ENCODE measurements around the gene PHF13.
A peak's percentile ranks its signal among the peaks of the same experiment; 100 is the strongest.

Gene PHF13

GRCh38 chr1:6613361-6614018 lies at the start of gene PHF13:
Gene PHF13, plus strand, starts transcription at chr1:6613731. Its CDS starts 336 bp downstream, at chr1:6614067.
- DNase-seq: peak; percentile 99

- no peak for DNase-seq
Measured at GRCh38 chr1:6569033-6569432, 44.5 kb upstream of the PHF13 start.

DNA sequence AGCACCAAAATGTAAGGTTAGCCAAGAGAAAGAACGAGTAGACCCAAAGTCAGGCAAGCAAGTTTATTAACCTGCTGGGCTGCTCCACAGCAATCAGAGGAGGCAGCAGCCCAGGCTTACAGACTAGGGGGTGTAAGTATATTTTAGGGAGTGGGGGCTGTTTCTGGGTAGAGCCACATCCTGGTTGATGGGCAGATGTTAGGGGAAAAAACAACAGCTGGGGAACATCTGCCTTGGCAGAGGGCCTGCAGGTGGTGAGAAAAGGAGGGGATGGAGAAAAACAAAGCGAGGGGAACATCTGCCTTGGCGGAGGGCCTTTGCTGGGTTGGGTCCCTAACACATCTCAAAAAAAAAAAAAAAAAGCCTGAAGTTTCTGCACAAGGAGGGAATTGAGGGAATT lies 43.4 kb upstream of the PHF13 start:
- DNase-seq: no peak

DNA sequence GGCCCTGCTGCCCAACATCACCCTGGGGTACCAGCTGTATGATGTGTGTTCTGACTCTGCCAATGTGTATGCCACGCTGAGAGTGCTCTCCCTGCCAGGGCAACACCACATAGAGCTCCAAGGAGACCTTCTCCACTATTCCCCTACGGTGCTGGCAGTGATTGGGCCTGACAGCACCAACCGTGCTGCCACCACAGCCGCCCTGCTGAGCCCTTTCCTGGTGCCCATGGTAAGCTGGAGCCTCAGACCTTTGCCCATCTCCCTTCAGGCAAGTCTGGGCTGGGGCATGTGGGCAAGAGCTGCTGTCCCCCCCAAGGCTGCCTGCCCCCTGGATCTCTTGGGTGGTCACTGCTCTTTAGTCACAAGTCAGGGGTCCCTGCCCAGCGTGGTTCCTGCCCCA lies 42.5 kb upstream of the PHF13 start:
- DNase-seq: no peak

DNA sequence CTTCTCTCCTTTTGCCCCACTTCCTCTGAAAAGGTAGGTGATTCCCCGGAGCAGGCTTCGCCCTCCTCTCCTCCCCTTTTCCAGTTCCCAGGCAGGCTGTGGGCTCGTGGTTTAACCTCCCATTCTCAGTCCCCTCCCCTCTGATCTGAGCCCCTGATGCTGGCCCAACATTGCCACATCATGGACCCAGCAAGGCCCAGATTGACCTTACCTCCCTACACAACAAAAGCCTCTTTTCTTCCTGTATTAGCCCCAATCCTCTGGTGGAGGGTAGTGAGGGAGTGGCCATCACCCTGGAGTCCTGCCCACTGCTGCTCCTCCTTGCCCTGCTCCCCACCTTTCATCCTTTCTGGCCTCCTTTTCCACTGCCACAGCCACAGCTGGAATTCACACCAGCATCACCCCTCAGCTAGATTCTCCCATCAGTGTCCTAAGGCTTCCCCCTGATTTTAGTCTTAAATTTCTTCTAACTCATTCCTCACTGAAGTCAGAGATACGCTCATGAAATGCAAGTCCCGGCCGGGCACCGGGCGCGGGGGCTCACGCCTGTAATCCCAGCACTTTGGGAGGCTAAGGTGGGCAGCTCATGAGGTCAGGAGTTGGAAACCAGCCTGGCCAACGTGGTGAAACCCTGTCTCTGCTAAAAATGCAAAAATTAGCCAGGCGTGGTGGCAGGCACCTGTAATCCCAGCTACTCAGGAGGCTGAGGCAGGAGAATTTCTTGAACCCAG lies 40.7 kb upstream of the PHF13 start:
- no peak for DNase-seq

GRCh38 chr1:6574025-6574620 lies 39.4 kb upstream of the PHF13 start:
- no peak for DNase-seq

DNA sequence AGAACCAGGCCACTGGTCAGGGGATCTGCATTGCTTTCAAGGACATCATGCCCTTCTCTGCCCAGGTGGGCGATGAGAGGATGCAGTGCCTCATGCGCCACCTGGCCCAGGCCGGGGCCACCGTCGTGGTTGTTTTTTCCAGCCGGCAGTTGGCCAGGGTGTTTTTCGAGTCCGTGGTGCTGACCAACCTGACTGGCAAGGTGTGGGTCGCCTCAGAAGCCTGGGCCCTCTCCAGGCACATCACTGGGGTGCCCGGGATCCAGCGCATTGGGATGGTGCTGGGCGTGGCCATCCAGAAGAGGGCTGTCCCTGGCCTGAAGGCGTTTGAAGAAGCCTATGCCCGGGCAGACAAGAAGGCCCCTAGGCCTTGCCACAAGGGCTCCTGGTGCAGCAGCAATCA lies 38.7 kb upstream of the PHF13 start:
- no peak for DNase-seq

- no peak for DNase-seq
Measured at GRCh38 chr1:6577831-6578525, 35.6 kb upstream of the PHF13 start.

DNA sequence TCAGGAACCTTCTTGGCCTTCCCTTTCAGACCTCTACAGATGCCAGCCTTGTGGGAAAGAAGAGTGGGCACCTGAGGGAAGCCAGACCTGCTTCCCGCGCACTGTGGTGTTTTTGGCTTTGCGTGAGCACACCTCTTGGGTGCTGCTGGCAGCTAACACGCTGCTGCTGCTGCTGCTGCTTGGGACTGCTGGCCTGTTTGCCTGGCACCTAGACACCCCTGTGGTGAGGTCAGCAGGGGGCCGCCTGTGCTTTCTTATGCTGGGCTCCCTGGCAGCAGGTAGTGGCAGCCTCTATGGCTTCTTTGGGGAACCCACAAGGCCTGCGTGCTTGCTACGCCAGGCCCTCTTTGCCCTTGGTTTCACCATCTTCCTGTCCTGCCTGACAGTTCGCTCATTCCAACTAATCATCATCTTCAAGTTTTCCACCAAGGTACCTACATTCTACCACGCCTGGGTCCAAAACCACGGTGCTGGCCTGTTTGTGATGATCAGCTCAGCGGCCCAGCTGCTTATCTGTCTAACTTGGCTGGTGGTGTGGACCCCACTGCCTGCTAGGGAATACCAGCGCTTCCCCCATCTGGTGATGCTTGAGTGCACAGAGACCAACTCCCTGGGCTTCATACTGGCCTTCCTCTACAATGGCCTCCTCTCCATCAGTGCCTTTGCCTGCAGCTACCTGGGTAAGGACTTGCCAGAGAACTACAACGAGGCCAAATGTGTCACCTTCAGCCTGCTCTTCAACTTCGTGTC lies 34.7 kb upstream of the PHF13 start:
- no peak for DNase-seq

DNA sequence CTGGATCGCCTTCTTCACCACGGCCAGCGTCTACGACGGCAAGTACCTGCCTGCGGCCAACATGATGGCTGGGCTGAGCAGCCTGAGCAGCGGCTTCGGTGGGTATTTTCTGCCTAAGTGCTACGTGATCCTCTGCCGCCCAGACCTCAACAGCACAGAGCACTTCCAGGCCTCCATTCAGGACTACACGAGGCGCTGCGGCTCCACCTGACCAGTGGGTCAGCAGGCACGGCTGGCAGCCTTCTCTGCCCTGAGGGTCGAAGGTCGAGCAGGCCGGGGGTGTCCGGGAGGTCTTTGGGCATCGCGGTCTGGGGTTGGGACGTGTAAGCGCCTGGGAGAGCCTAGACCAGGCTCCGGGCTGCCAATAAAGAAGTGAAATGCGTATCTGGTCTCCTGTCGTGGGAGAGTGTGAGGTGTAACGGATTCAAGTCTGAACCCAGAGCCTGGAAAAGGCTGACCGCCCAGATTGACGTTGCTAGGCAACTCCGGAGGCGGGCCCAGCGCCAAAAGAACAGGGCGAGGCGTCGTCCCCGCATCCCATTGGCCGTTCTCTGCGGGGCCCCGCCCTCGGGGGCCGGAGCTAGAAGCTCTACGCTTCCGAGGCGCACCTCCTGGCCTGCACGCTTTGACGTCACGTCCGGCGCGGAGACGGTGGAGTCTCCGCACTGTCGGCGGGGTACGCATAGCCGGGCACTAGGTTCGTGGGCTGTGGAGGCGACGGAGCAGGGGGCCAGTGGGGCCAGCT lies 34.0 kb upstream of the PHF13 start, which contains the start of gene ZBTB48:
ZBTB48 (plus strand) TSS at position 621 of the 745 bp plus-strand sequence. CDS start 616 bp downstream, outside the sequence.
- DNase-seq: peak; percentile 97

DNA sequence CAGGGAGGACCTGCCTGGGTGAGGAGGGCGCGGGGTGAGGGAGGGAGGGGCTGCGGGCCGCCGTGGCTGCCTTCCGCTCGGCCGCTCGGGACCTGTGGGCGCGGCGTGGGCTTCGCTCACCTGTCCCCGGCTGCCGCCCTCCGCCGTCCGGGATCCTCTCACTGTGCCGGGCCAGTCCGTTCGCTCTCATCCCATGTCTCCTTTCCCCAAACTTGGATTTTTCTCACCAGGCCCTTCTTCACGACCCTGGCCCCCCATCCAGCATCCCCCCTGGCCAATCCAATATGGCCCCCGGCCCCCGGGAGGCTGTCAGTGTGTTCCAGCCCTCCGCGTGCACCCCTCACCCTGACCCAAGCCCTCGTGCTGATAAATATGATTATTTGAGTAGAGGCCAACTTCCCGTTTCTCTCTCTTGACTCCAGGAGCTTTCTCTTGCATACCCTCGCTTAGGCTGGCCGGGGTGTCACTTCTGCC lies 33.4 kb upstream of the PHF13 start:
- no peak for DNase-seq

DNA sequence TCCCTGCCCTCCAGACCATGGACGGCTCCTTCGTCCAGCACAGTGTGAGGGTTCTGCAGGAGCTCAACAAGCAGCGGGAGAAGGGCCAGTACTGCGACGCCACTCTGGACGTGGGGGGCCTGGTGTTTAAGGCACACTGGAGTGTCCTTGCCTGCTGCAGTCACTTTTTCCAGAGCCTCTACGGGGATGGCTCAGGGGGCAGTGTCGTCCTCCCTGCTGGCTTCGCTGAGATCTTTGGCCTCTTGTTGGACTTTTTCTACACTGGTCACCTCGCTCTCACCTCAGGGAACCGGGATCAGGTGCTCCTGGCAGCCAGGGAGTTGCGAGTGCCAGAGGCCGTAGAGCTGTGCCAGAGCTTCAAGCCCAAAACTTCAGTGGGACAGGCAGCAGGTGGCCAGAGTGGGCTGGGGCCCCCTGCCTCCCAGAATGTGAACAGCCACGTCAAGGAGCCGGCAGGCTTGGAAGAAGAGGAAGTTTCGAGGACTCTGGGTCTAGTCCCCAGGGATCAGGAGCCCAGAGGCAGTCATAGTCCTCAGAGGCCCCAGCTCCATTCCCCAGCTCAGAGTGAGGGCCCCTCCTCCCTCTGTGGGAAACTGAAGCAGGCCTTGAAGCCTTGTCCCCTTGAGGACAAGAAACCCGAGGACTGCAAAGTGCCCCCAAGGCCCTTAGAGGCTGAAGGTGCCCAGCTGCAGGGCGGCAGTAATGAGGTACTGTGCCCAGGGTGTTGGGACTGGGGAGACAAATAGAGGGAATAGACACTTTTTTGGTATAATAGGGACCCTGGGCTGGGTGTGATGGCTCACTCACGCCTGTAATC lies 32.7 kb upstream of the PHF13 start:
- DNase-seq: no peak

GRCh38 chr1:6581561-6582305 lies 31.8 kb upstream of the PHF13 start:
- DNase-seq: no peak

- DNase-seq: no peak
Measured at GRCh38 chr1:6582370-6582769, 31.2 kb upstream of the PHF13 start.

GRCh38 chr1:6584126-6585080 lies 29.1 kb upstream of the PHF13 start:
- no peak for DNase-seq

- DNase-seq: no peak
Measured at GRCh38 chr1:6585081-6585722, 28.3 kb upstream of the PHF13 start.

- DNase-seq: no peak
Measured at GRCh38 chr1:6585841-6586240, 27.7 kb upstream of the PHF13 start.

- DNase-seq: no peak
Measured at GRCh38 chr1:6586404-6586816, 27.1 kb upstream of the PHF13 start.

Data from stimulated activated CD4-positive, alpha-beta T cell treated with anti-CD3 and anti-CD28 coated beads, Interleukin-12 subunit alpha, Interleukin-12 subunit beta, amount 100 ng/mL, for 4 hours (primary cell).